ENCODE results near the gene LILRA1.
"Not testable (repeated sequence)": the region's sequence is repeated elsewhere in the genome, so short reads cannot be mapped to it uniquely, and the experiment has no call there.

- TF ChIP-seq CTCF, POLR2A (IDR thresholded peaks at IDR 0.05): not testable (repeated sequence)
Observed at GRCh38 chr19:54631489-54632337, 38.3 kb downstream of the LILRA1 start.
